ENCODE results near the gene CKB.

The CKB gene

DNA sequence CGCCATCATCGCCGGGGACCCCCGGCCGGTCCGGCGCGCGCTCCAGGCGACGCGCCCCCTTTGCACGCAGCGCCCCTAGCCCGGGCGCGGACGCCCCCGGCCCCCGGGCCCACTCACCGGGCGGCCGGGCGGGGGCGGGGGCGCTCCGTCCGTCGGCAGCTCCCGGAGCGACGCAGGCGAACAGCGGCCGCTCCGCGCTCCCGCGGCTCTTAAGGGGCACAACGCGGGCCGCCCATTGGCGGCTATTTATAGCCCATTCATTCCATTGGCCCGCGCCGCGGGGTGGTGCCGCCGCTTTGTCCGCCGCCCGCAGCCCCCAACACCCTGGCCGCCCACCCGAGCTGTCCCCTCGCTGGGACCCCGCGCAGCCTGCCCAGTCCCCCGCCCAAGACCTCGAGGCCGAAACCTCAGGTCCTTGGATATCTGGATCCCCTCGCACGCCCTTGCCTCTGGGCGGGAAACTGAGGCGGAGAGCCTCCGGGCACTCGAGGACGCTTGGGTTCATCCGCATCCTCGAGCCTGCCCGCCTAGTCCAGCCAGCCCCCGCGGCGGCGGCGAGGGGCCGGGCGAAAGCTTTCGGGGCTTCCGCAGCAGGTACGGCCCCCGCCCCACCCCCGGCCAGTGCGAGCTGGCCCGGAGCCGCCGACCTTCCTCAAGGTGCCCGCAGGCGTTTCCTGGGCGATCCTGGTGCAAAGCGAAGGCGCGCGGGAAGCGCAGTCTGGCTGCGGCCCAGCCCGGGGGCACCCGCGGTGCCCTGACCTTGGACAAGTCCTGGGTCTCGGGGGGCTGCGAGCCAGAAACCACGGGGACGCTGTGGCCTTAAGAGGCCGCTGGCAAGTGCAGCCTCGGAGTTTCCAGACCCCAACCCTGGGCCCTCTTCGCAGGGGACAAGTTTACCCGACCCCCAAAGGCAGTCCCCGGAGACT lies at the start of gene CKB:
Gene CKB (minus strand): TSS at position 182 of the 926 bp plus-strand sequence. CDS start 337 bp downstream, outside the sequence.
- H3K4me3 ChIP-seq (ENCODE audit: low read length) = peak within 1 kb of the TSS; percentile 53
- TF ChIP-seq, protein P1, sequence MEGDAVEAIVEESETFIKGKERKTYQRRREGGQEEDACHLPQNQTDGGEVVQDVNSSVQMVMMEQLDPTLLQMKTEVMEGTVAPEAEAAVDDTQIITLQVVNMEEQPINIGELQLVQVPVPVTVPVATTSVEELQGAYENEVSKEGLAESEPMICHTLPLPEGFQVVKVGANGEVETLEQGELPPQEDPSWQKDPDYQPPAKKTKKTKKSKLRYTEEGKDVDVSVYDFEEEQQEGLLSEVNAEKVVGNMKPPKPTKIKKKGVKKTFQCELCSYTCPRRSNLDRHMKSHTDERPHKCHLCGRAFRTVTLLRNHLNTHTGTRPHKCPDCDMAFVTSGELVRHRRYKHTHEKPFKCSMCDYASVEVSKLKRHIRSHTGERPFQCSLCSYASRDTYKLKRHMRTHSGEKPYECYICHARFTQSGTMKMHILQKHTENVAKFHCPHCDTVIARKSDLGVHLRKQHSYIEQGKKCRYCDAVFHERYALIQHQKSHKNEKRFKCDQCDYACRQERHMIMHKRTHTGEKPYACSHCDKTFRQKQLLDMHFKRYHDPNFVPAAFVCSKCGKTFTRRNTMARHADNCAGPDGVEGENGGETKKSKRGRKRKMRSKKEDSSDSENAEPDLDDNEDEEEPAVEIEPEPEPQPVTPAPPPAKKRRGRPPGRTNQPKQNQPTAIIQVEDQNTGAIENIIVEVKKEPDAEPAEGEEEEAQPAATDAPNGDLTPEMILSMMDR (conservative IDR thresholded peaks at IDR 0.05; ENCODE audit: low read depth, low read length) = no peak
- no peak for DNase-seq (ENCODE audit: low read depth)

DNA sequence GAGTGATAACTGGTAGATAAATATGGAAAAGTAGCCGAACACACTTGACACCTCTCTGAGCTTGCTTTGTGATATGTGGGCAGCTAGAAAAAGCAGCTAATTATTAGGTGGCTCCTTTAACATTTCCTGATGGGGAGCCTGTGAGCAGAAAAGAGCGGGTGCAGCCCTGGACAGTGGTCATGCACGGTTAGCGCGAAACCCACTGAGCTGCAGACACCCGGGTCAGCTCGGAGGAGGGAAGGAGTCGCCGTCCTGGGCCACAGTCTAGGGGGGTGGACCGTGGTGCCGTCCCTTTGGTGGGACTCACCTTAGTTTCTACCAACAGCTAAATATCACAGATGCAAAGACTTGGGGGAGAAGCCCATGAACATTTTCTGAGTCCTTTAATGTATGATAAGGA lies 46.8 kb upstream of the CKB start:
- no peak overlapping the region for H3K4me3 ChIP-seq (ENCODE audit: low read length)
- no peak for DNase-seq (ENCODE audit: low read depth)
- TF ChIP-seq, protein P1 (conservative IDR thresholded peaks at IDR 0.05; ENCODE audit: low read depth, low read length) = no peak

DNA sequence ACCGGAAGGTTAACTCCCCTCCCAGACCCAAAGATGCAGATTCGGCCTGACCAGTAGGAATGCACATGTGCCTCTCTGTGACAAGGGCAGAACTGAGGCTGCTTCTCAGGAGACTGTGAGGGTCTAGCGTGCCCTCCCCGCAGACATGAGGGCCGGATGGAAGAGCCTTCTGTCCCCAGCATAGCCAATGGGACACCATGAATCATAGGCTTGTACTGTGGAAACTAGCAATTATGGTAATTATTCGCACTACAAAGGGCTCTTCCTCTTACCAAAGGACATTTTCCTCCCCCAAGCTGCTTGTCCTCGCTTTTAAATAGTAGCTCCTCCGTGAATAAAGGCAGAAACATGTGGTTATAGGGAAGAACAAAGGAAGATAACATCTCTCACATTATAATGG lies 46.3 kb upstream of the CKB start:
- TF ChIP-seq, protein P1 (conservative IDR thresholded peaks at IDR 0.05; ENCODE audit: low read depth, low read length) = no peak
- no peak for DNase-seq (ENCODE audit: low read depth)
- no peak overlapping the region for H3K4me3 ChIP-seq (ENCODE audit: low read length)

DNA sequence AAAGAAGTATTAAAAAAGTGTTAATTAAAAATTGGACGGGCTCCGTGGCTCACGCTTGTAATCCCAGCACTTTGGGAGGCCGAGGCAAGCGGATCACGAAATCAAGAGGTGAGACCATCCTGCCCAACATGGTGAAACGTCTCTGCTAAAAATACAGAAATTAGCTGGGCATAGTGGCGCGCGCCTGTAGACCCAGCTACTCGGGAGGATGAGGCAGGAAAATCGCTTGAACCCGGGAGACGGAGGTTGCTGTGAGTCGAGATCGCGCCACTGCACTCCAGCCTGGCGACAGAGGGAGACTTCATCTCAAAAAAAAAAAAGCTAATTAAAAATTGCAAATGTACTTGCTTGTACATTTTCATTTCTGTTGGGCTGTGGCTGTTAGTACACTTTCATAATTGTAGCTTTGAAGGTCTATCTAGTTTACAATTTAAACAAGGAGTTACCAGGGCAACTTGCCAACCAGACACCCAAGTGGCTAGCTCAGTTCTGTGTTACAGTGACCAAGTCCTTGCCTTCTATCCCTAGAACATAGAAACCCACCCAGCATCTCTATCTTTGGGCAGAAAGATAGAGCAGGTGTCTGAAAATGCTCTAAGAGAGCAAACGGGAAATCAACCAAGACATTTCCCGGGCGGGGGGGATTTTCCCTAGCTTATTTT lies 41.3 kb upstream of the CKB start:
- H3K4me3 ChIP-seq (ENCODE audit: low read length) = peak overlapping the region; percentile 89
- no peak for DNase-seq (ENCODE audit: low read depth)

DNA sequence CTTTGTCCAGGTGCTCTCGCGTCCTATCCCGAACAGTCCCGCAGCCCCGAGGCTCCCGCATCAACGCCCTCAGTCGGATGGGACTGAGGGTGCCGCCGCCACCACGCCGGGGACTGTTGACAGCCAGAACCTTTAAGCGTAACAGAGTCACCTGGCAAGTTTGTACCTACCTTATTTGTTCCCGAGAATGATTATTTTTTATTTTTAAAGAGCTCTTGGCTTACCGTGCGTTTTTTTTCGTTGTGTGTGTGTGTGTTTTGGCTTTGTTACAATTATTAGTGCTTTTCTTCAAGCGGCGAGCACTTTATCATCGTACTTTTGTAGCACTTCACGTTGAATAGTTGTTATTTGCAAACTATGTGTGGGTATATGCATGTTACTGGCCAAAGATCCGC lies 40.6 kb upstream of the CKB start:
- peak overlapping the region; percentile 89 for H3K4me3 ChIP-seq (ENCODE audit: low read length)
- TF ChIP-seq, protein P1 (conservative IDR thresholded peaks at IDR 0.05; ENCODE audit: low read depth, low read length) = no peak
- DNase-seq (ENCODE audit: low read depth) = no peak

More for the DNA sequence above, 41.3 kb upstream of the CKB start:
- TF ChIP-seq, protein P1 (conservative IDR thresholded peaks at IDR 0.05; ENCODE audit: low read depth, low read length) = no peak

DNA sequence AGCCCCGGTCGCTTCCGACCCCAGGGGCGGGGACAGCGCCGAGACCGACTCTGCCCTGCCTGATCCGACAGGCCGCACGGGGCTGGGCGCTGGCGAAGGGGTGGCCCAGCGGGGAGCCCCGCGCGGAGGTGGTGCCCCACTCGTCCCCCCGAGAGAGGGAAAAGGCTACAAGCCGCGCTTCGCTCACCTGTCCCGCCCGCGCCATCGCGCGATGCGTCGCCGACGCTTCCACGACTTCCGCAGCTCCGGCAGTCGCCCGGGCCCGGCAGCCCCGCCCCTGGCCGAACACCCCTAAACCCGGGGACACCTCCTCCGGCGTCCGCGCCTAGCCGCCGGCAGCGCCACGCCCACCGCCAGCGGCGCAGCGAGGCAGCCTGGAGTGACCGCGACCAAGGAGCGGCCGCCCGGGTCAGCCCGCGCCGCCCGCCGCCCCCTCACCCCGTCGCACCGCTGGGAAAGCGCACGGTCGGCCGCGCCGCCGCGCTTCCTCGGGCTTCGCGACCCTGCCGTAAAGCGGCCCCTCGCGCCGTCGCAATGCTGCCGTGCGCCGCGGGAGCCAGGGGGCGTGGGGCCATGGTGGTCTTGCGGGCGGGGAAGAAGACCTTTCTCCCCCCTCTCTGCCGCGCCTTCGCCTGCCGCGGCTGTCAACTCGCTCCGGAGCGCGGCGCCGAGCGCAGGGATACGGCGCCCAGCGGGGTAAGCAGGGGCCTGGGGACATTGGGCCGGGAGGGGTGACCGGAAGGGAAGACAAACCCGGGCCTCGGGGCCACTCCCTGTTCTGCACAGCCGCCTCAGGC lies 40.0 kb upstream of the CKB start, which contains the start of the genes BAG5 and COA8:
Gene BAG5 (minus strand): TSS at position 229 of the 797 bp plus-strand sequence. CDS start 1,493 bp downstream, outside the sequence.
Gene COA8 (plus strand): TSS at position 532 of the 797 bp plus-strand sequence. CDS start 42 bp downstream, at position 574.
- TF ChIP-seq, protein P1 (conservative IDR thresholded peaks at IDR 0.05; ENCODE audit: low read depth, low read length) = no peak
- no peak for DNase-seq (ENCODE audit: low read depth)
- H3K4me3 ChIP-seq (ENCODE audit: low read length) = peak within 1 kb of the TSS; percentile 89
